WTC11 (cell line): ENCODE results near the gene PARP12. TPM values are rescaled to one million over a fixed set of nuclear protein-coding genes. Genes with fewer than 3 reads are reported as not detected.

ENCODE experiments used
- ATAC-seq: fragments of 200-7000 bp; cut with Tn5 transposase; 2 replicates; pipeline ENCODE4 v1.10.0; 2021; ENCODE audit warnings: mild to moderate bottlenecking, moderate library complexity
- CTCF ChIA-PET: fragments of 300-600 bp; sonication (Branson Sonifier 250); formaldehyde crosslinking; loops from one replicate; lab custom pipeline; 2021; ENCODE audit warnings: antibody characterized with exemption; lab: Charles Lee
- POLR2A ChIA-PET: fragments of 350-600 bp; sonication (Branson Sonifier 250); formaldehyde crosslinking; loops from one replicate; lab custom pipeline; 2021; ENCODE audit warnings: antibody characterized with exemption; lab: Charles Lee
- DNase-seq: peaks from one replicate; pipeline ENCODE4 v3.0.0; 2021; ENCODE audit warnings: low spot score
- H3K27ac Mint-ChIP-seq: 2 replicates; pipeline ENCODE4 v1.8.0; 2021; ENCODE audit warnings: mixed read lengths
- H3K27me3 Mint-ChIP-seq: 2 replicates; pipeline ENCODE4 v1.8.0; 2021; ENCODE audit warnings: low read depth, mild to moderate bottlenecking, moderate library complexity, mixed read lengths
- H3K36me3 Mint-ChIP-seq: 2 replicates; pipeline ENCODE4 v1.8.0; 2021; ENCODE audit warnings: mixed read lengths
- H3K4me1 Mint-ChIP-seq: 2 replicates; pipeline ENCODE4 v1.8.0; 2022; ENCODE audit warnings: mixed read lengths
- H3K4me3 Mint-ChIP-seq: 2 replicates; pipeline ENCODE4 v1.8.0; 2021; ENCODE audit warnings: mild to moderate bottlenecking, moderate library complexity, mixed read lengths
- H3K9me3 Mint-ChIP-seq: 2 replicates; pipeline ENCODE4 v1.8.0; 2021; ENCODE audit warnings: mixed read lengths
- CBFB ChIP-seq: sonication (generic); formaldehyde crosslinking; IDR thresholded peaks from 2 replicates; pipeline ENCODE4 v1.8.1; 2022; ENCODE audit warnings: mild to moderate bottlenecking, low read depth, missing genetic modification reagents
- CREM ChIP-seq: sonication (generic); formaldehyde crosslinking; IDR thresholded peaks from 2 replicates; pipeline ENCODE4 v1.8.1; 2022; ENCODE audit warnings: mild to moderate bottlenecking, missing genetic modification reagents, moderate library complexity
- GRHL2 ChIP-seq: fragments of 250-450 bp; sonication (Bioruptor Pico); IDR thresholded peaks from 2 replicates; pipeline ENCODE4 v1.8.0; 2022; ENCODE audit warnings: mild to moderate bottlenecking, moderate library complexity; ENCODE audit not compliant: insufficient replicate concordance, severe bottlenecking
- HMGA2 ChIP-seq: fragments of 250-450 bp; sonication (Bioruptor Pico); IDR thresholded peaks from 2 replicates; pipeline ENCODE4 v1.4.0; 2021; ENCODE audit warnings: mild to moderate bottlenecking, moderate library complexity
- KAT7 ChIP-seq: sonication (generic); formaldehyde crosslinking; IDR thresholded peaks from 2 replicates; pipeline ENCODE4 v1.8.1; 2023; ENCODE audit warnings: missing genetic modification reagents, mild to moderate bottlenecking, borderline replicate concordance
- MYBL2 ChIP-seq: sonication (generic); formaldehyde crosslinking; IDR thresholded peaks from 2 replicates; pipeline ENCODE4 v1.8.1; 2023; ENCODE audit warnings: mild to moderate bottlenecking, moderate library complexity, missing genetic modification reagents
- NR1H2 ChIP-seq: sonication (generic); formaldehyde crosslinking; IDR thresholded peaks from 2 replicates; pipeline ENCODE4 v1.9.0; 2021; ENCODE audit warnings: mild to moderate bottlenecking, moderate library complexity, missing genetic modification reagents
- NR3C1 ChIP-seq: sonication (generic); formaldehyde crosslinking; conservative IDR thresholded peaks from 2 replicates; pipeline ENCODE4 v1.8.1; 2023; ENCODE audit warnings: low read depth, mild to moderate bottlenecking, missing genetic modification reagents
- SP1 ChIP-seq: sonication (generic); formaldehyde crosslinking; conservative IDR thresholded peaks from 2 replicates; pipeline ENCODE4 v1.8.1; 2022; ENCODE audit warnings: missing genetic modification reagents
- TEAD4 ChIP-seq: sonication (generic); formaldehyde crosslinking; IDR thresholded peaks from 2 replicates; pipeline ENCODE4 v1.8.0; 2022; ENCODE audit warnings: mild to moderate bottlenecking, missing genetic modification reagents
- ZNF317 ChIP-seq: sonication (generic); formaldehyde crosslinking; IDR thresholded peaks from 2 replicates; pipeline ENCODE4 v1.8.1; 2023; ENCODE audit warnings: low read depth, mild to moderate bottlenecking, moderate library complexity, missing genetic modification reagents, borderline replicate concordance
- ZNF671 ChIP-seq: fragments of 250-450 bp; sonication (Bioruptor Pico); IDR thresholded peaks from 2 replicates; pipeline ENCODE4 v1.8.0; 2021; ENCODE audit warnings: mild to moderate bottlenecking
- total RNA-seq: library from RNA; stranded (reverse); gene quantifications from 3 replicates; pipeline ENCODE4 v1.2.3, GENCODE V29; 2021
- TF ChIP-seq, protein P1 (sequence below): fragments of 250-450 bp; sonication (Bioruptor Pico); IDR thresholded peaks from 2 replicates; pipeline ENCODE4 v1.9.0; 2021; ENCODE audit warnings: mild to moderate bottlenecking
- TF ChIP-seq, protein P2 (sequence below): fragments of 250-450 bp; sonication (Bioruptor Pico); IDR thresholded peaks from 2 replicates; pipeline ENCODE4 v1.9.0; 2021; ENCODE audit warnings: mild to moderate bottlenecking, borderline replicate concordance
- TF ChIP-seq, protein P3 (sequence below): fragments of 250-450 bp; sonication (Bioruptor Pico); conservative IDR thresholded peaks from 2 replicates; pipeline ENCODE4 v1.9.0; 2021; ENCODE audit warnings: mild to moderate bottlenecking
- TF ChIP-seq, protein P4 (sequence below): sonication (generic); formaldehyde crosslinking; conservative IDR thresholded peaks from 2 replicates; pipeline ENCODE4 v1.8.1; 2023; ENCODE audit warnings: mild to moderate bottlenecking, low read depth, missing genetic modification reagents, moderate library complexity
- TF ChIP-seq, protein P5 (sequence below): sonication (generic); formaldehyde crosslinking; IDR thresholded peaks from 2 replicates; pipeline ENCODE4 v1.8.1; 2023; ENCODE audit warnings: mild to moderate bottlenecking, missing genetic modification reagents, moderate library complexity

Gene PARP12
- total RNA-seq, 1 experiment from 2014 or later, result 9.1 TPM

DNA sequence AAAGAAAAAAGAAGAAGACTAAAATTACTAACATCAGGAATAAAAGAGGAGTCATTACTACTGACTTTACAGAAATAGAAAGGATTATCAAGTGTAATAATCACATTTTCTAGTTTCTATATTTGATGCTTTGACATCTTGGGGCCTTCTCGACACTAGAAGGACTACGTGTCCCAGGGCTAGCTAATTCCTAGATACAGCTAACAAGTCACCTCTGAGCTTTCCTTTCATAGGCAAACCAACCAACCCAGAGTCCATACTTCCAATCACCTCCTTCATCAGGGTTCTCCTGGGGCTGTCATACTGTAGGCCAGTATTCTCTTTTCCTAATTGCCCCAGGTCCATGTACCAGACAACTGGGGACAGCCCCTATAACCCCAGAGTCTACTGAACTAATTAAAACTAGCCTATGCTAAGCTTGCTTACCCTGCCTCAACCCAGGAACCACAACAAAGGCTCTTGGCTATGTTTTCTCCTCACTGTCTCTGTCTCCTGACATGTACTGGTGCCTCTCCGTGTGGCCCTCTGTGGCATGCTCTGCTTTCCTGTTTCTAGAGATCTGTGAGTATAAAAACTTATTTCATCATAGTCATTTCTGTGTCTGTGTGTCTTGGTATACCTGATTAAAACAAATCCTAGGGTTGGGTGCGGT is 6.7 kb upstream of the PARP12 start (continued):
- TF ChIP-seq, protein P1, sequence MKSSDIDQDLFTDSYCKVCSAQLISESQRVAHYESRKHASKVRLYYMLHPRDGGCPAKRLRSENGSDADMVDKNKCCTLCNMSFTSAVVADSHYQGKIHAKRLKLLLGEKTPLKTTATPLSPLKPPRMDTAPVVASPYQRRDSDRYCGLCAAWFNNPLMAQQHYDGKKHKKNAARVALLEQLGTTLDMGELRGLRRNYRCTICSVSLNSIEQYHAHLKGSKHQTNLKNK (CRISPR knock-in tag), result no peak
- no peak for TF ChIP-seq KAT7 (CRISPR knock-in tag)
- TF ChIP-seq SP1 (CRISPR knock-in tag), result no peak
- no peak for TF ChIP-seq HMGA2

DNA sequence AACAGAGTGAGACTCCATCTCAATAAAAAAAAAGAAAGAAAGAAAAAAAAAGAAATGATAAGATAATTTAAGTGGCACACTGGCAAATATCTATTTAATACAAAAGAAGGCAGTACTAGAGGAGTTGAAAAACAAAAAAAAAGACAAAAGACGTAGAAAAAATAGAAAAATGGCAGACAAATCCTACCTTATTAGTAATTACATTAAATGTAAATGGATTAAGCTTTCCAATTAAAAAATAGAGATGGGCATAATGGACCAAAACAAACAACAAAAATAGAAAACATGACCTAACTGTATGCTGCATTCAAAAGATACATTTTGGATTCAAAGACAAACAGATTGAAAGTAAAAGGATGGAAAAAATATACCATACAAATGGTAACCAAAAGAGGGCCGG is 5.3 kb upstream of the PARP12 start:
- TF ChIP-seq ZNF671 (CRISPR knock-in tag), result no peak
- TF ChIP-seq ZNF317 (CRISPR knock-in tag), result no peak
- TF ChIP-seq, protein P2, sequence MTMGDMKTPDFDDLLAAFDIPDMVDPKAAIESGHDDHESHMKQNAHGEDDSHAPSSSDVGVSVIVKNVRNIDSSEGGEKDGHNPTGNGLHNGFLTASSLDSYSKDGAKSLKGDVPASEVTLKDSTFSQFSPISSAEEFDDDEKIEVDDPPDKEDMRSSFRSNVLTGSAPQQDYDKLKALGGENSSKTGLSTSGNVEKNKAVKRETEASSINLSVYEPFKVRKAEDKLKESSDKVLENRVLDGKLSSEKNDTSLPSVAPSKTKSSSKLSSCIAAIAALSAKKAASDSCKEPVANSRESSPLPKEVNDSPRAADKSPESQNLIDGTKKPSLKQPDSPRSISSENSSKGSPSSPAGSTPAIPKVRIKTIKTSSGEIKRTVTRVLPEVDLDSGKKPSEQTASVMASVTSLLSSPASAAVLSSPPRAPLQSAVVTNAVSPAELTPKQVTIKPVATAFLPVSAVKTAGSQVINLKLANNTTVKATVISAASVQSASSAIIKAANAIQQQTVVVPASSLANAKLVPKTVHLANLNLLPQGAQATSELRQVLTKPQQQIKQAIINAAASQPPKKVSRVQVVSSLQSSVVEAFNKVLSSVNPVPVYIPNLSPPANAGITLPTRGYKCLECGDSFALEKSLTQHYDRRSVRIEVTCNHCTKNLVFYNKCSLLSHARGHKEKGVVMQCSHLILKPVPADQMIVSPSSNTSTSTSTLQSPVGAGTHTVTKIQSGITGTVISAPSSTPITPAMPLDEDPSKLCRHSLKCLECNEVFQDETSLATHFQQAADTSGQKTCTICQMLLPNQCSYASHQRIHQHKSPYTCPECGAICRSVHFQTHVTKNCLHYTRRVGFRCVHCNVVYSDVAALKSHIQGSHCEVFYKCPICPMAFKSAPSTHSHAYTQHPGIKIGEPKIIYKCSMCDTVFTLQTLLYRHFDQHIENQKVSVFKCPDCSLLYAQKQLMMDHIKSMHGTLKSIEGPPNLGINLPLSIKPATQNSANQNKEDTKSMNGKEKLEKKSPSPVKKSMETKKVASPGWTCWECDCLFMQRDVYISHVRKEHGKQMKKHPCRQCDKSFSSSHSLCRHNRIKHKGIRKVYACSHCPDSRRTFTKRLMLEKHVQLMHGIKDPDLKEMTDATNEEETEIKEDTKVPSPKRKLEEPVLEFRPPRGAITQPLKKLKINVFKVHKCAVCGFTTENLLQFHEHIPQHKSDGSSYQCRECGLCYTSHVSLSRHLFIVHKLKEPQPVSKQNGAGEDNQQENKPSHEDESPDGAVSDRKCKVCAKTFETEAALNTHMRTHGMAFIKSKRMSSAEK (CRISPR knock-in tag), result no peak
- TF ChIP-seq CREM (CRISPR knock-in tag), result no peak
- TF ChIP-seq GRHL2 (CRISPR knock-in tag), result no peak
- no peak for TF ChIP-seq NR3C1
- no peak for TF ChIP-seq NR1H2 (CRISPR knock-in tag)
- no peak for TF ChIP-seq CBFB (CRISPR knock-in tag)
- TF ChIP-seq, protein P3, sequence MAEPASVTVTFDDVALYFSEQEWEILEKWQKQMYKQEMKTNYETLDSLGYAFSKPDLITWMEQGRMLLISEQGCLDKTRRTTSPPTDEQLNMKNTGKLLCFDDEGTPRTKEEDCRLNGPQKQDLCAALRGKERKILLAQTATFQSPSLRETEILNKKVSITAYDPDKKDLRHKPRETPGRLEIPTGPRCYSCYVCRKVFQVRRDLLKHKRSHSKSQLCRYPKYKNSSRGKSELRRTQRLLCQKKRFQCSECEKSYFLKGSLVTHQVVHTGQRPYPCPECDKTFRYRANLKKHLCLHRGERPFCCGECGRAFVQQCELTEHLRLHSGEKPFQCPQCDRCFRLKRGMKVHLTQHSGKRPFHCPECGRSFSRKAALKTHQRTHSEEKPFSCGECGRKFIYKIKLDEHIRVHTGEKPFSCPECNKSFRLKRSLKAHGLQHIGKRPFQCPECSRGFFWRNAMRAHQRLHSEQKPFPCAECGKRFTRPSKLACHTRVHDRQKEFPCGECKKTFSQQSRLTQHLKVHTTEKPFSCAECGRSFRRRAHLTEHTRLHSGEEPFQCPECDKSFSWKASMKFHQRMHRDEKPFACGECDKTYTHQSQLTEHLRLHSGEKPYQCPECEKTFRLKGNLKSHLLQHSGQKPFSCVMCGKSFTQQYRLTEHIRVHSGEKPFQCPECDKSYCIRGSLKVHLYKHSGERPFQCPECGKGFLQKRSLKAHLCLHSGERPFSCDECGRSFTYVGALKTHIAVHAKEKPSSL (CRISPR knock-in tag), result no peak
- TF ChIP-seq, protein P4, sequence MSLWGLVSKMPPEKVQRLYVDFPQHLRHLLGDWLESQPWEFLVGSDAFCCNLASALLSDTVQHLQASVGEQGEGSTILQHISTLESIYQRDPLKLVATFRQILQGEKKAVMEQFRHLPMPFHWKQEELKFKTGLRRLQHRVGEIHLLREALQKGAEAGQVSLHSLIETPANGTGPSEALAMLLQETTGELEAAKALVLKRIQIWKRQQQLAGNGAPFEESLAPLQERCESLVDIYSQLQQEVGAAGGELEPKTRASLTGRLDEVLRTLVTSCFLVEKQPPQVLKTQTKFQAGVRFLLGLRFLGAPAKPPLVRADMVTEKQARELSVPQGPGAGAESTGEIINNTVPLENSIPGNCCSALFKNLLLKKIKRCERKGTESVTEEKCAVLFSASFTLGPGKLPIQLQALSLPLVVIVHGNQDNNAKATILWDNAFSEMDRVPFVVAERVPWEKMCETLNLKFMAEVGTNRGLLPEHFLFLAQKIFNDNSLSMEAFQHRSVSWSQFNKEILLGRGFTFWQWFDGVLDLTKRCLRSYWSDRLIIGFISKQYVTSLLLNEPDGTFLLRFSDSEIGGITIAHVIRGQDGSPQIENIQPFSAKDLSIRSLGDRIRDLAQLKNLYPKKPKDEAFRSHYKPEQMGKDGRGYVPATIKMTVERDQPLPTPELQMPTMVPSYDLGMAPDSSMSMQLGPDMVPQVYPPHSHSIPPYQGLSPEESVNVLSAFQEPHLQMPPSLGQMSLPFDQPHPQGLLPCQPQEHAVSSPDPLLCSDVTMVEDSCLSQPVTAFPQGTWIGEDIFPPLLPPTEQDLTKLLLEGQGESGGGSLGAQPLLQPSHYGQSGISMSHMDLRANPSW (CRISPR knock-in tag), result no peak
- no peak for TF ChIP-seq TEAD4
- no peak for TF ChIP-seq MYBL2 (CRISPR knock-in tag)
- TF ChIP-seq, protein P5, sequence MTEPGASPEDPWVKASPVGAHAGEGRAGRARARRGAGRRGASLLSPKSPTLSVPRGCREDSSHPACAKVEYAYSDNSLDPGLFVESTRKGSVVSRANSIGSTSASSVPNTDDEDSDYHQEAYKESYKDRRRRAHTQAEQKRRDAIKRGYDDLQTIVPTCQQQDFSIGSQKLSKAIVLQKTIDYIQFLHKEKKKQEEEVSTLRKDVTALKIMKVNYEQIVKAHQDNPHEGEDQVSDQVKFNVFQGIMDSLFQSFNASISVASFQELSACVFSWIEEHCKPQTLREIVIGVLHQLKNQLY (CRISPR knock-in tag), result no peak
- ATAC-seq, result no peak
- POLR2A ChIA-PET, result no interaction called here
- CTCF ChIA-PET, result no interaction called here
- peaks cover 14% of the 10 kb centered on the region for H3K36me3 Mint-ChIP-seq
- DNase-seq, result no peak
- no peak overlapping the region for H3K27ac Mint-ChIP-seq
- peaks cover 7% of the 10 kb centered on the region; the same call in 1 of the 2 replicates for H3K4me1 Mint-ChIP-seq
- peaks cover 28% of the 10 kb centered on the region for H3K9me3 Mint-ChIP-seq
- no peak overlapping the region for H3K4me3 Mint-ChIP-seq
- H3K27me3 Mint-ChIP-seq, result peaks cover 21% of the 10 kb centered on the region
